ENCODE results near the gene SMIM33.
"Not testable (repeated sequence)": the region's sequence is repeated elsewhere in the genome, so short reads cannot be mapped to it uniquely, and the experiment has no call there.

The SMIM33 gene

GRCh38 chr5:139486201-139486600 is 15.4 kb downstream of the SMIM33 start:
- DNase-seq: no peak

- DNase-seq: no peak
These were observed 17.5 kb downstream of the SMIM33 start for GRCh38 chr5:139488260-139488659.

DNA sequence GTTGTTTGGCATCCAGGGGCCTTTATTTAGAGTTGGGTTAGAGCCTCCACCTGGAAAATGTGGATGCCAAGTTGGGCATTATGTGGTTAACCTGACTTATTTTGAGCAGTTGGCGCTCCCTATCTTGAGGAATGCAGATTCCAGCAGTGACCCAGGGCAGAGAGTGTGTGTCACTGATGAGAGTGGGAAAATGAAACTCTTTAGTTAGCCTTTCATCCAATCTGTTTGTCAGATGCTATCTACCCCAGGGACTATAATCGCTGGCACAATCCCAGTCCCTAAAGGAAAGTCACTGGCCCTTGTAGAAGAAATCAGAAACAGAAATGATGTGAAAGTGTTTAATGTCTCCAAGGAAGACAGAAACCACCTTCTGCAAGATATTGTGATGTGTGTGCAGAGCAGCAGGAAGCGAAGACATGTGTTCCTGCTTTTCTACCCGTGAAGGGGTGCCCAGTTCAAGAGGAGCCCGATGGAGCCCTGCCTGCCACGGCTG is 21.9 kb downstream of the SMIM33 start:
- no peak for DNase-seq

GRCh38 chr5:139494256-139494655 is 23.5 kb downstream of the SMIM33 start:
- DNase-seq: no peak

GRCh38 chr5:139494832-139495231 is 24.0 kb downstream of the SMIM33 start:
- DNase-seq: no peak

GRCh38 chr5:139495638-139496435 is 25.0 kb downstream of the SMIM33 start:
- DNase-seq: no peak

DNA sequence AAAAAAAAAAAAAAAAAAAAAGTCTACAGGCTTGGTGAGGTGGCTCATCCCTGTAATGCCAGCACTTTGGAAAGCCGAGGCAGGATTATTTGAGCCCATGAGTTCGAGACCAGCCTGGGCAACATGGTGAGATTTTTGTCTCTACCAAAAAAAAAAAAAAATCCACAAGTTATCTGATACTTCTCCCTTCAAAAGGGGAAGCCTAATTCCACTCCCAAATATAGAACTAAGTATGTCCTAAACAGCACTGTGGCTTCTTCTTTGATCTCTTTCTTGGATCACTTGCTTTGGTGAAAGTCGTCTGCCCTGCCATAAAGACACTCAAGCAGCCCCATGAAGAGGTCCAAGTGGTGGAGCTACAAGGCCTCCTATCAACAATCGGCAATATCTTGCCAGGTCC is 30.6 kb downstream of the SMIM33 start:
- DNase-seq: no peak

- DNase-seq: not testable (repeated sequence)
These were observed 32.4 kb downstream of the SMIM33 start for GRCh38 chr5:139503036-139503817.

GRCh38 chr5:139503879-139504278 is 33.1 kb downstream of the SMIM33 start:
- not testable (repeated sequence) for DNase-seq

DNA sequence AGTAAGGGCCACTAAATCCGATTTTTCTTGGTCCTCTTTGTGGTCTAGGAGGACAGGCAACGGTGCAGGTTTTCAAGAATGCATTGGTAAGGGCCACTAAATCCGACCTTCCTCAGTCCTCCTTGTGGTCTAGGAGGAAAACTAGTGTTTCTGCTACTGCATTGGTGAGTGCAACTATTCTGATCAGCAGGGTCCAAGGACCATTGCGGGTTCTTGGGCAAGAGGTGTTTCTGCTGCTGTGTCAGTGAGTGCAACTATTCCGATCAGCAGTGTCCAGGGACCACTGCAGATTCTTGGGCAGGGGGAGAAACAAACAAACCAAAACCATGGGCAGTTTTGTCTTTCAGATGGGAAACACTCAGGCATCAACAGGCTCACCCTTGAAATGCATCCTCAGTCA is 33.9 kb downstream of the SMIM33 start:
- DNase-seq: not testable (repeated sequence)

GRCh38 chr5:139512786-139513390 is 42.1 kb downstream of the SMIM33 start:
- no peak for DNase-seq

- DNase-seq: peak; percentile 81
These were observed 42.6 kb downstream of the SMIM33 start for GRCh38 chr5:139513434-139513833.

DNA sequence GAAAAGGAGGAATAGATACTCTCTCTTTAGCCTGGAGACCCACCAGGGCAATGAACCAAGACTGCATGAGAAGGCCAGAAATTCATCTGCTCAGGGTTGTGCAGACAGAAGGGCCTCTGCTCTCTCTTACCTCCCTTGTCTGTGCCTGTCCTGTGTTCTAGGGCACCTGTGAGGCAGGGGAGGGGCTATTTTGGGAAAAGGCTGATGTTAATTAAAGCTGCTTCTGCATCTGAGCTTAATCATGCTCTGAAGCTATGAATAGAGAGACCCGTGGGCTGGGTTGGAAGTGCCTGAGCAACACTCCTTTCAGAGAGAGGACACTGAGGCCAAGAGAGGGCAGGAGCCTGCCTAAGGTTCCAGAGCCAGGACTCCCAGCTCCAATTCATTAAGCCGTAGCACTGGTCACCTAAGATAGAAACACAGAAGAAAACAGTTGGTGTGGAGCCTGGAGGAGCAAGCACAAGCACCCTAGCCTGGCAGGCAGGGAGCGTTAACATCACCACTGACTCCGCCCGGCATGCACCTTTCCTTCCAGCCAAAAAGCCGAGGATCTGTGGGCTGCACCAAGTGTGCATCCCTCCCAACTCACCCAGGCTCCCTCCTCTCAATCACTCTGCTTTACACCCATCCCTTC is 43.2 kb downstream of the SMIM33 start:
- DNase-seq: no peak

DNA sequence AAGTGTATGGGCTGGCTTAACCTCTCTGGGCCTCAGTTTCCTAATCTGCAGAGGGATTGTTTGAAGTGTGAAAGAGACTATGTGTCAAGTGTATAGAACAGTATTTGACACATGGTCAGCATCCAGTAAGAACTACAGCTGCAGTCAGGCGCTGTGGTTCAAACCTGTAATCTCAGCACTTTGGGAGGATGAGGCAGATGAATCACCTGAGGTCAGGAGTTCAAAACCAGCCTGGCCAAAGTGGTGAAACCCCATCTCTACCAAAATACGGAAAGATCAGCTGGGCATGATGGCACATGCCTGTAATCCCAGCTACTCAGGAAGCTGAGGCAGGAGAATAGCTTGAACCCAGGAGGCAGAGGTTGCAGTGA is 43.7 kb downstream of the SMIM33 start:
- DNase-seq: no peak

DNA sequence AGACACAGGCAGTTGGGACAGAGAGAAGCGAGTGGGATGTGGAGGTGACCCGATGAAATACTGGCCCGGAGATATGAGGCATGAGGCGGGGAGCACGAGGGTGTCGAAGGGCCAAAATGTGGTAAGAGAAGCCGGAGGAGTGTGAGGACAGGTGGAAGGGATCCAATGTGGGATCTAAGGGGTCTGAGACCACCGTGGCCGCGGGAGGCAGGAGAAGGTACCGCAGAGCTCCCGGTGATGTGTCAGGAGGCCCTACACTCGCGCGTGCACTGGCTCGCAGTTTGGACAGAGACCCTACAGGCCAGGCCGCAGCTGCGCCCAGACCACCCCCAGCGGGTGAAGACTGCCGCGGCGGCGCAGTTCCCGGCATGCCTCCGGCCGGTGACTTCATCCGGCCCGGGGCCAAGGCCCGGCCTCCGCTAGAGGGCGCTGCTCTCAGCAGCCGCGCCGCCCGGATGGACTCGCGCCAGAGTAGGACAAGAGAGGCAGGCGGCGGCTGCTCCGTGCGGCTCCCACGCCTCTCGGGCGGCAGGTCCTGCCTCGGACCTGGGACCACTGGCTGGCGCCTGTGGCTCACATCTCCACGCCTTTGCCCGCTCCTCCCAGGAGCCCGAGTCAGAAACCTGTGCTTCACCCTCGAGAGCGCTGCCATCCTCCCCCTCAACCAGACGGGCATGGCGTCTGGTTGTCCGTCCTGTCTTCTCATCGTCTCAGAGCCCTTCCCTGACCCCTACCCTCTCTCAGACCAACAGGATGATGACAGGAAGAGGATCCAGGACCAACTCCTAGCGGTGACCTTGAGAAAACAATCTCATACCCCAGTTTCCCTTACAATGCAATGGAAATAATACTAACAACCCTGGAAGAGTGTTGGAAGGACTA is 47.1 kb downstream of the SMIM33 start:
- DNase-seq: peak; percentile 90
